NCI-H526 (cell line): Measurements from ENCODE around the gene MRPS18B.
A peak's percentile ranks its signal among the peaks of the same experiment; 100 is the strongest.

Source experiments
- DNase-seq, 2 experiments: peaks; one replicate each; lab custom pipeline; 2025; lab: John Stamatoyannopoulos, UW

The MRPS18B gene

GRCh38 chr6:30617565-30618269 is at the start of gene MRPS18B:
TSS of gene MRPS18B (plus strand) at chr6:30617840. CDS start at chr6:30617866, 26 bp downstream.
- peak; percentile 97 to 98 for DNase-seq

DNA sequence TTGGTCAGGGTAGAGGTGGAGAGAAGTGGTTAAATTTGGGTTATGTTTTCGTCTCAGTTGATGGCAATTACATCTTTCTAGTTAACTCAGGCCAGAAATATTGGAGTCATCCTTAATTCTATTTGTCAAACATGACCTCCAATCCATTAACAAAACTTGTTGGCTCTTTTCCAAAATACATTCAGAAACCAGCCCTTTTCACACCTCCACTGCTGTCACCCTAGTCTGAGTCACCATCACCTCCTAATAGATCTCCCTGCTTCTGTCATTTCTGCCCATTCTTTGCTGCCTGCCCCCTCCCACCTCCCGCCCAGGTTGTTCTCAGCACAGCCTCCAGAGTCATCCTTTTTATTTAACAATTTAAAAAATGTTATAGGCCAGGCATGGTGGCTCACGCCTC is 49.4 kb upstream of the MRPS18B start:
- no peak for DNase-seq

- no peak for DNase-seq
Measured at GRCh38 chr6:30570263-30570662, 47.4 kb upstream of the MRPS18B start.

- DNase-seq, result no peak
Measured at GRCh38 chr6:30570740-30571074, 46.9 kb upstream of the MRPS18B start.

DNA sequence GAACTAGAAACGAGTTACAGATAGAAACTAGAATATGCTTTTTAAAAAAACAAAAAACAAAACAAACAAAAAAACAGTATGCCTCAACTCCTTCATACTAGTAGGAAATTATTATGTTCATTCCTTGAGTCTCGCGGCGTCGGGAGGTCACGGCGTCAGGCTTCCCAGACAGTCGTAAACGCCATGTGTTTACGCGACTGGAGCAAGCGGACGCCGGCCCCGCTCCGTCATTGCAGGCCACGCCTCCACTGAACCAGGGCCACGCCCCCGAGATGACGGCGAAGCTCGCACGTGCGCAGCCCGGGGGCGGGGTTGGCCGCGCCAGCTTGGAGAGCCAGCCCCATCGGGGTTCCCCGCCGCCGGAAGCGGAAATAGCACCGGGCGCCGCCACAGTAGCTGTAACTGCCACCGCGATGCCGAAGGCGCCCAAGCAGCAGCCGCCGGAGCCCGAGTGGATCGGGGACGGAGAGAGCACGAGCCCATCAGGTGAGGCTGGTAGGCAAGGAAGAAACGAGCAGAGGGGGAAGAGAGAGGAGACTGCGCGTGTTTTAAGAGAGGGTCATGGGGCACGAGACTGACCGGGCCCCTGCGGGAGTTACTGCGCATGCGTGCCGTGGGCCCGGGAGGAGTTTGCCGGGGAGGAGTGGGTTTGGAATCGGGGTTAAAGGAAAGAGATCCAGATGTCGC is 46.4 kb upstream of the MRPS18B start, which contains the start of gene ABCF1:
Gene ABCF1 (plus strand): TSS at position 368 of the 687 bp plus-strand sequence. CDS start 46 bp downstream, at position 414.
- peak; percentile 87 to 98 for DNase-seq

- DNase-seq, result no peak
Measured at GRCh38 chr6:30571762-30572082, 45.9 kb upstream of the MRPS18B start.

DNA sequence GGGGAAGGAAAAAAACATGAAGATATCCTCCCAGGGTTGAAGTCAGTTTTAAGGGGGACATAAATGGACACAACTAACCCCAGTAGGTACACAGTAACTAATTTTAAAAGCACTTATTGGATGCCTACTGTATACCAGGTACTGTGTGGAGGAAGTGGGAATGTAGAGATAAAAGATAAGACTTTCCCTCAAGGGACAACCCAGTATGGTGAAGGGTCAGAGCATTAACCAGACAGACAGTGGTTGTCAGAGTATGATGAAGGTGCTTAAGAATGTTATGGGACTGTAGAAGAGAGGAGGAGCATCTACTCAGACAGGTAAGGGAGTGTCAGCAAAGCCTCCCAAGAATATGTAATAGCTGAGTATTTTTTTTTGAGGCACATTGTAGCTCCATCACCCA is 45.5 kb upstream of the MRPS18B start:
- DNase-seq, result no peak

- DNase-seq, result no peak
Measured at GRCh38 chr6:30573113-30573512, 44.5 kb upstream of the MRPS18B start.

DNA sequence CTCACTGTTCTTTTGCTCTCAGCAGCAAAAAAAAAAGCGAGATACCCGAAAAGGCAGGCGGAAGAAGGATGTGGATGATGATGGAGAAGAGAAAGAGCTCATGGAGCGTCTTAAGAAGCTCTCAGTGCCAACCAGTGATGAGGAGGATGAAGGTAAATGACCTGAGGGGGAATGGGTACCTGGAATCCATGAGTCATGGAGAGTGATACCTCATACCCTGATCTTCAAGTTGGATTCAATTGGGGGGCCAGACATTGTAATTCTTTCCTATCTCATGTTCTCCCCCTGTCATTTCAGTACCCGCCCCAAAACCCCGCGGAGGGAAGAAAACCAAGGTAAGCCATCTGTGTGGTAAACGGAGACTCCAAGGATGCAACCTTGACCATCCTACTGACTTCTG is 39.6 kb upstream of the MRPS18B start:
- no peak for DNase-seq

GRCh38 chr6:30583921-30584320 is 33.7 kb upstream of the MRPS18B start:
- DNase-seq, result no peak

DNA sequence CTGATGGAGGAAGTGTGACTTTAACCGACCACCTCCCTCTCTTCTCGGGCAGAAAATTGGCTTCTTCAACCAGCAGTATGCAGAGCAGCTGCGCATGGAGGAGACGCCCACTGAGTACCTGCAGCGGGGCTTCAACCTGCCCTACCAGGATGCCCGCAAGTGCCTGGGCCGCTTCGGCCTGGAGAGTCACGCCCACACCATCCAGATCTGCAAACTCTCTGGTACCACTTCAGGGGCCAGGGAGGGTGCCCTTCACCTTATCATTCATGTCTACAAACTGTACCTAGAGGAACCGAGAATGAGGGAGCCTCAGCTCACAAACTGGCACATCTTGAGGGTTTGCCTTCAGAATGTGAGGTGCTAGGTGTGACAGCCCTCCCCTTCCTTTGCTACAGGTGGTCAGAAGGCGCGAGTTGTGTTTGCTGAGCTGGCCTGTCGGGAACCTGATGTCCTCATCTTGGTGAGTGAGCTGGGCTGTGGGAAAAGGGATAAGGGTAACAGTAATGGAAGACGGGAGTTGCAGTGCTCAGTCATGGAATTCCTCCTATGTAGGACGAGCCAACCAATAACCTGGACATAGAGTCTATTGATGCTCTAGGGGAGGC is 27.8 kb upstream of the MRPS18B start:
- no peak for DNase-seq

GRCh38 chr6:30590509-30590908 is 27.1 kb upstream of the MRPS18B start:
- no peak for DNase-seq

DNA sequence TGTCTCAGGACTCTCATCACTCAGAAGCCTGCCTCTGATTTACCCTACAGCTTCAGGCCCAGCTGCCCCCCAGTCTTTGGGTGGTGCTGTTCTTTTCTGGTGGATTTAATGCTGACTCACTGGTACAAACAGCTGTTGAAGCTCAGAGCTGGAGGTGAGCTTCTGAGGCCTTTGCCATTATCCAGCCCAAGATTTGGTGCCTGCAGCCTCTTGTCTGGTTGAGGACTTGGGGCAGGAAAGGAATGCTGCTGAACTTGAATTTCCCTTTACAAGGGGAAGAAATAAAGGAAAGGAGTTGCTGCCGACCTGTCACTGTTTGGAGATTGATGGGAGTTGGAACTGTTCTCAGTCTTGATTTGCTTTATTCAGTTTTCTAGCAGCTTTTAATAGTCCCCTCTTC is 26.6 kb upstream of the MRPS18B start:
- DNase-seq, result no peak

DNA sequence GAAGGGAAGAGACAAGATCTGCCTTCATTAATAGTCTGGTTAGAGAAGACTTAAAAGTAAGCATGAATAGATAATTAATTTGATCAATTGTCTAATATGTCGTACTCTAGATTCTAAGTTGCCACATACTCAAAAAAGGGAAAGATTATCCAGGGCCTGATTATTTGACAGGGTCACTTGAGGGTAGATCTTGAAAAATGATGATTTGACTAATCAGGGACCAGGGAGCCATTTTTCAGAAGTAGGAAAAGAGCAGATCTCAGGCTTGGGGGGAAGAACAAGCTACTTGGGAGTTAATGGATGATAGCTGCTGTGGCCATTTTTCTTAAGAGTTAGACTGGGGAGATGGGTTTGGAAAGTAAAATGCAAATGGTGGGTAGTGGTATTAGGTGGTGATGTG is 25.4 kb upstream of the MRPS18B start:
- no peak for DNase-seq

DNA sequence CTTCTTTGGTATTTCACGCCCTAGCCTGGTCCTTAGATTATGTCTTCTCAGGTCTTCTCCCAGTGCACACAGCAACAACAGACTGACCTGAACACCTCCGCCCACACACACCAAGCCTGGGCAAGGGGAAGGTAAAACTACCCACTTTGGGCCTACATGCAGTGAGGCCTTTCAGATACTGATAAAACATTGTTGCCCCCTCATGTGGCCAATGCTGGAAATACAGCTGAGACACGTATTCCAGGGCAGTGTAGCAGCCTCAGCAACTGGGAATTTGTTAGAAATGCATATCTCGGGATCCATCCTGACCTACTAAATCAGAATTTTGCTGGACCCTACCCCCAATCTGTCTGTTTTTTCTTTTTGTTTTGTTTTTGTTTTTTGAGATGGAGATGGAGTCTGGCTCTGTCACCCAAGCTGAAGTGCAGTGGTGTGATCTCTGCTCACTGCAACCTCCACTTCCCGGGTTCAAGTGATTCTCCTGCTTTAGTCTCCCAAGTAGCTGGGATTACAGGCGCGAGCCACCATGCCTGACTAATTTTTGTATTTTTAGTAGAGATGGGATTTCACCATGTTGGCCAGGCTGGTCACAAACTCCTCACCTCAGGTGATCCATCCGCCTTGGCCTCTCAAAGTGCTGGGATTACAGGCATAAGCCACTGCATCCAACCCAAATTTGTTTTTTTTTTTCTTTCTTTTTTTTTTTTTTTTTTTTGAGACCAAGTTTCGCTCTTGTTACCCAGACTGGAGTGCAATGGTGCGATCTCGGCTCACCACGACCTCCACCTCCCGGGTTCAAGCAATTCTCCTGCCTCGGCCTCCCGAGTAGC is 20.1 kb upstream of the MRPS18B start:
- peak; percentile 53 to 84 for DNase-seq

DNA sequence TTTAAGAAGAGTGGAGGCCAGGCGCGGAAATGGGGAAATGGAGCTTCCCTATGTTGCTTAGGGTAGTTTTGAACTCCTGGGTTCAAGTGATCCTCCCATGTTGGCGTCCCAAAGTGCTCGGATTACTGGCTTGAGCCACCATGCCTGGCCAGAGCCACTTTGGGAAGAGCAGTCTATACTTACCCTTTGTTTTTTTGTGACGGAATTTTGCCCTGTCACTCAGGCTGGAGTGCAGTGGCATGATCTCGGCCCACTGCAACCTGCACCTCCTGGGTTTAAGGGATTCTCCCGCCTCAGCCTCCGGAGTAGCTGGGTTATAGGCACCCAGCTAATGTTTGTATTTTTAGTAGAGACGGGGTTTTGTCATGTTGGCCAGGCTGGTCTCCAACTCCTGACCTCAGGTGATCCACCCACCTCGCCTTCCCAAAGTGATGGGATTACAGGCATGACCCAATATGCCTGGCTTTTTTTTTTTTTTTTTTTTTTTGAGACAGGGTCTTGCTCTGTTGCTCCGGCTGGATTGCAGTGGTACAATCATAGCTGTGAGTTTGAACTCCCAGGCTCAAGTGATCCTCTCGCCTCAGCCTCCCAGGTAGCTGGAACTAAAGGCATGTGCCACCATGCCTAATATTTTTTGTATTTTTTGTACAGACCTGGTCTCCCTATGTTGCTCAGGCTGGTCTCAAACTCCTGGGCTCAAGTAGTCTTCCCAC is 18.6 kb upstream of the MRPS18B start:
- DNase-seq, result no peak

- no peak for DNase-seq
Measured at GRCh38 chr6:30599625-30600324, 17.9 kb upstream of the MRPS18B start.

DNA sequence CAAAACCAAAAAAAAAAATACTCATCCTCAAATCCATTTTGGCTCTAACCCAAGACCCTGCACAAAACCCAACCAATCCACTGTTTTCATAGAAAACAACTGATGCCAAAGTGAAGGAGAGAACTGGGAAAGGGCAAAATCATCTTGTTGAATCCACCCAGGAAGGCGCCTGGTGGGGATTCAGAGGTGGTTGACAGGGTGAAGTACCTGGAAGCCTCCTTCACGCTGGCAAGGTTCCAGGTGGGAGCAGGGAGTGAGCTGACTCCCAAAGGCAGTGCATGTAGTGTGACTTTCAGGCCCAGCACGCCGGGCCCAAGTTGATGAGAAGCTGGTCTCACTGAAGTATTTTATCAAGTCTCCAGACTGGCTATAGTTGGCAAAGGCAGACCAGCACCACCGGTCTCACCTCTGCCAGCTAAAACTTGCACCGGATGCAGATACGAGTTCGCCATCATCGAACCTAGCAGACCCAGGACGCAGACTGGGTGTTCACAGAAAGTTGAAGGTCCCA is 17.1 kb upstream of the MRPS18B start:
- no peak for DNase-seq

GRCh38 chr6:30601436-30601814 is 16.2 kb upstream of the MRPS18B start:
- DNase-seq, result no peak

- DNase-seq, result no peak
Measured at GRCh38 chr6:30601815-30602641, 15.6 kb upstream of the MRPS18B start.
